Gastrocnemius medialis (tissue), 4 donors: Measurements from ENCODE around the gene NKAPD1.

Source experiments
- CTCF ChIP-seq, 5 experiments: fragments of 450-650 bp in 3 of 5; fragments of 200-600 bp in 2 of 5; sonication (generic) in 2 of 5; IDR thresholded peaks in 4 of 5; conservative IDR thresholded peaks in 1 of 5; 1 replicate in 4 of 5; 2 replicates in 1 of 5; pipeline ENCODE4 v1.5.1; 2016 to 2019; ENCODE audit warnings: antibody characterized with exemption in 5 of 5, mild to moderate bottlenecking in 3 of 5, moderate library complexity in 3 of 5
- POLR2A ChIP-seq, 2 donors: fragments of 450-650 bp; IDR thresholded peaks; one replicate each; pipeline ENCODE4 v1.6.1; 2017; ENCODE audit warnings: antibody characterized with exemption in 2 of 2, mild to moderate bottlenecking in 2 of 2, moderate library complexity in 2 of 2

DNA sequence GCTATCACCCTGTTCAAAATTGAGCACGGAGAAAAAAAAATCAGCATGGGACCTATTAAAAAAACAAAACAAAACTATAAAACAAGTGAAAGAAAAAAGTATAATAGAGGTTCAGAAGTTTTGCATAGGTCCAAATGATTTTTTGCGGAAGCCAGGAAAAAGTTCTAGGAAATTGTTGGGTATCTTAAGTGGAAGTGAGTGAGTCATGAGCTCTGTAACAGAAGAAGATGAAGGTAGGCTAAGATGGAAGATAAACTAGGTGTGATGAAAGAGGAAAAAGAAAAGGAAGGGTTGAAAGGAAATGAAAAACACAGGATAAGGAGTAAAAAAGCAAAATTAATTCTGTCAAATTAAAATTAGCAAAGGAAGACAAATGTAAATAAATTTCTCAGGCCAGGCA is 40.4 kb downstream of the NKAPD1 start:
- TF ChIP-seq POLR2A (IDR thresholded peaks at IDR 0.05) (no peak), CTCF (IDR thresholded peaks at IDR 0.05 in 4 of 5, conservative IDR thresholded peaks at IDR 0.05 in 1 of 5) (no peak)
